Testis (tissue), 3 donors: Measurements from ENCODE around the gene SLC30A1. TPM values are rescaled to one million over a fixed set of nuclear protein-coding genes. Genes with fewer than 3 reads are reported as not detected.

Experiments used
- DNase-seq: peaks from one replicate; pipeline ENCODE4 v3.0.0-alpha.2; 2019
- H3K27ac ChIP-seq, 2 donors: fragments of 200-600 bp; sonication (generic); one replicate each; pipeline ENCODE4 v1.5.1; 2019
- H3K27me3 ChIP-seq: fragments of 200-600 bp; sonication (generic); one replicate; pipeline ENCODE4 v1.5.1; 2019
- H3K36me3 ChIP-seq: fragments of 200-600 bp; sonication (generic); one replicate; pipeline ENCODE4 v1.5.1; 2017; ENCODE audit warnings: low read depth; ENCODE audit errors: missing control alignments
- H3K4me1 ChIP-seq: fragments of 200-600 bp; sonication (generic); one replicate; pipeline ENCODE4 v1.5.1; 2019
- H3K4me3 ChIP-seq, 2 donors: fragments of 200-600 bp; sonication (generic); one replicate each; pipeline ENCODE4 v1.5.1; 2017 to 2019
- H3K9me3 ChIP-seq: fragments of 200-600 bp; sonication (generic); one replicate; pipeline ENCODE4 v1.5.1; 2017
- CTCF ChIP-seq, 3 experiments: fragments of 450-650 bp in 2 of 3; fragments of 200-600 bp in 1 of 3; sonication (generic) in 1 of 3; IDR thresholded peaks; one replicate each; pipeline ENCODE4 v1.5.1; 2016 to 2019; ENCODE audit warnings: antibody characterized with exemption in 3 of 3, mild to moderate bottlenecking in 2 of 3, moderate library complexity in 1 of 3
- POLR2A ChIP-seq: fragments of 450-650 bp; IDR thresholded peaks from one replicate; pipeline ENCODE4 v1.6.1; 2017; ENCODE audit warnings: antibody characterized with exemption, mild to moderate bottlenecking, moderate library complexity
- WGBS, 2 donors: methylation state at CpG; one replicate each; pipeline ENCODE4 v1.1.5; 2018; 5-methylcytosine and 5-hydroxymethylcytosine counted together
- intact Hi-C: fragments of 100-400 bp; cut with DNase I; formaldehyde crosslinking; loops from one replicate; pipeline ENCODE4 v1.15.1; 2023; ENCODE audit warnings: low total_unique reads
- polyA plus RNA-seq: library from polyadenylated mRNA; stranded (reverse); fragments of 350-450 nt; fragmentation: Illumina TruSeq; extraction: RNeasy Lipid Tissue Mini Kit (QIAGEN cat#74804); gene quantifications from one replicate; pipeline ENCODE4 v1.2.3, GENCODE V29; 2014; ENCODE audit warnings: low read depth, low replicate concordance; ENCODE audit not compliant: insufficient read depth
- total RNA-seq, 2 donors: library from RNA; depleted of rRNA; stranded (reverse); fragments of >200 nt; gene quantifications; one replicate each; pipeline ENCODE4 v1.2.3, GENCODE V29; 2016

SLC30A1 gene
- total and polyA plus RNA-seq, 3 donors from 2014 or later: 29.4 to 37.3 (median 33.3) TPM

- WGBS, 2 donors: 96 to 100% methylated on average over 3 of the region's 3 CpGs
- H3K36me3 ChIP-seq: no peaks in the 10 kb centered on the region
- no peaks in the 10 kb centered on the region for H3K27me3 ChIP-seq
- H3K27ac ChIP-seq: no peak overlapping the region
- H3K9me3 ChIP-seq: no peaks in the 10 kb centered on the region
- no peak for TF ChIP-seq CTCF (IDR thresholded peaks at IDR 0.05)
- TF ChIP-seq POLR2A: no peak
- intact Hi-C loops: no loop called here
- DNase-seq: no peak
- no peak overlapping the region for H3K4me3 ChIP-seq
- H3K4me1 ChIP-seq: no peaks in the 10 kb centered on the region
Measured at GRCh38 chr1:211603191-211603701, 24.3 kb upstream of the SLC30A1 start.

GRCh38 chr1:211601982-211602670, 23.2 kb upstream of the SLC30A1 start:
- Histone ChIP-seq H3K4me1 (no peaks in the 10 kb centered on the region), H3K4me3 (no peak overlapping the region), H3K27me3 (no peaks in the 10 kb centered on the region), H3K36me3 (no peaks in the 10 kb centered on the region), H3K27ac (no peak overlapping the region), H3K9me3 (no peaks in the 10 kb centered on the region)
- 58 to 66% methylated on average over 7 of the region's 7 CpGs for WGBS, 2 donors
- TF ChIP-seq CTCF (IDR thresholded peaks at IDR 0.05) (no peak), POLR2A (no peak)
- intact Hi-C loops: no loop called here
- no peak for DNase-seq

GRCh38 chr1:211601159-211601558, 22.2 kb upstream of the SLC30A1 start:
- no peaks in the 10 kb centered on the region for H3K4me1 ChIP-seq
- intact Hi-C loops: no loop called here
- H3K27ac ChIP-seq: no peak overlapping the region
- no peak for DNase-seq
- TF ChIP-seq CTCF (IDR thresholded peaks at IDR 0.05): no peak
- no peaks in the 10 kb centered on the region for H3K27me3 ChIP-seq
- H3K36me3 ChIP-seq: no peaks in the 10 kb centered on the region
- H3K4me3 ChIP-seq: no peak overlapping the region
- no peaks in the 10 kb centered on the region for H3K9me3 ChIP-seq
- WGBS, 2 donors: 81 to 87% methylated on average over 3 of the region's 3 CpGs

GRCh38 chr1:211599250-211599649, 20.3 kb upstream of the SLC30A1 start:
- DNase-seq: no peak
- TF ChIP-seq CTCF (IDR thresholded peaks at IDR 0.05): no peak
- intact Hi-C loops: no loop called here
- Histone ChIP-seq H3K36me3 (no peaks in the 10 kb centered on the region), H3K4me3 (no peak overlapping the region), H3K27ac (no peak overlapping the region), H3K27me3 (no peaks in the 10 kb centered on the region), H3K4me1 (no peaks in the 10 kb centered on the region), H3K9me3 (no peaks in the 10 kb centered on the region)

- TF ChIP-seq POLR2A: no peak
- no peak for TF ChIP-seq CTCF (IDR thresholded peaks at IDR 0.05)
- Histone ChIP-seq H3K27ac (no peak overlapping the region), H3K4me1 (no peaks in the 10 kb centered on the region), H3K27me3 (no peaks in the 10 kb centered on the region), H3K36me3 (no peaks in the 10 kb centered on the region), H3K4me3 (no peak overlapping the region), H3K9me3 (no peaks in the 10 kb centered on the region)
- DNase-seq: no peak
- intact Hi-C loops: no loop called here
- 80 to 94% methylated on average over 4 of the region's 4 CpGs for WGBS, 2 donors
Measured at GRCh38 chr1:211598514-211598913, 19.6 kb upstream of the SLC30A1 start.
